GF-D8 (cell line): Measurements from ENCODE around the gene SLC29A3.

ENCODE experiments used
- DNase-seq: peaks from one replicate; lab custom pipeline; 2025; lab: John Stamatoyannopoulos, UW

SLC29A3 gene

DNA sequence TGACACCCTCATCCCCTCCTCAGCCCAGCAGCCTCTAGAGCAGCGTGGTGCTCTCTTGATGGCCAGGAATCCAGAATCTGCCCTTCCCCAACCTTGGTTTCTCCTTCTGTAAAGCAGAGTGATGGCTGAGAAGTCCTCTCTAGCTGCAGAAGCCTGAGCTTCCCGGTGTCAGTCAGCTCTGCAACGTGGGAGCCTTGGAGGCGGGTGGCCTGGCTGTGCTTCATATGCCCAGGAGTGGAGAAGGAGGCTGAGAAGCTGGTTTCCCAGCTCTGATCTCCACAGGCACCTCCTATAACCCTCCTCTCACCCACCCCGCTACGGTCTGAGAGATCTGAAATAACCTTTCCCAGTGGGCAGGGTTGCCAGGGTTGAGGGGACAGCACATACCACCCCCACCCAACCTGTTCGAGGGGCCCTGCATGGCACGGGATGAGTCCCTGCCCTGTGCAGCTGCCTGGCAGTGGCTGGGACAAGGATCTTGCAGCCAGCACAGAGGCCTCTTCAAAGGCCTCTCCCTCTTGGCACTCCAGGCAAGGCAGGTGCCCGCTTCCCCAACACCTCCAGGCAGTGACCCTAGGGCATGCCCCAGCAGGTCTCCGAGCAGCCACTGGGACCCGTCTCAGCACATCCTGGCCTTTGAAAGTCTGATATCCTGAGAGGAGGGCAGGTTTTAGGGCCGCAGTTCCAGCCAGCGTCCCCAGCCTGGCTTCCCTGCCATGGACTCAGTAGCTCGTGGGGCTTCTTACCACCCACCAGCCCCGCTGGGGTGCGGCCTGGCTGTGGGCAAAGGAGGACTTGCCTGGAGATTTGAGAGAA is 18.3 kb upstream of the SLC29A3 start:
- no peak for DNase-seq

DNA sequence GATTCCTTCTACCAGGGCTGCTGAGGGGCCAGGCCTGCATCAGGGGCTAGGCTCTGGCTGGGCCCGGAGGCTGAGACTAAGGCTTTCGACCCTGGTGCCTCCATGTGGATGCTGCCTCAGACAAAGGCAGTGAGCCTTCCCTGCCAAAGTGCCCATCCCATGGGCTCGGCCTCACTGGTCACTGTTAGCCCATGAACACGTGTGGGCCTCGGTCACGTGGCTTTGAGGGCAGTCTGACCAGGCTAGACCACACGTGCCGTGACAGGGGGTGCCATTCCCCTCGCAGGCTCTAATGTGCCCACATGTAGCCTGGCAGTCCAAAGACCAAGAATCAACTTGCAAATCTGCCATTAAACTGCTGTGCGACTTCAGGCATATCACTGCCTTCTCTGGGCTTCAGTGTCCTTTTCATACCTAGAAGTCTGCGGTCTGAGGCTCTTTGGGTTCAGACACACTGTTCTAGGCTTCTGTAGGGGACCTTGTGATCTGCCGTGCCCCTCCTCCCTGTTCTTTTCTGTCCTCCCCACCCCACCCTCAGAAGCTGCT is 17.6 kb upstream of the SLC29A3 start:
- DNase-seq: no peak

- DNase-seq: no peak
These were observed 16.6 kb upstream of the SLC29A3 start for GRCh38 chr10:71302451-71302850.

GRCh38 chr10:71302874-71303568 is 16.0 kb upstream of the SLC29A3 start:
- peak; percentile 24 for DNase-seq

DNA sequence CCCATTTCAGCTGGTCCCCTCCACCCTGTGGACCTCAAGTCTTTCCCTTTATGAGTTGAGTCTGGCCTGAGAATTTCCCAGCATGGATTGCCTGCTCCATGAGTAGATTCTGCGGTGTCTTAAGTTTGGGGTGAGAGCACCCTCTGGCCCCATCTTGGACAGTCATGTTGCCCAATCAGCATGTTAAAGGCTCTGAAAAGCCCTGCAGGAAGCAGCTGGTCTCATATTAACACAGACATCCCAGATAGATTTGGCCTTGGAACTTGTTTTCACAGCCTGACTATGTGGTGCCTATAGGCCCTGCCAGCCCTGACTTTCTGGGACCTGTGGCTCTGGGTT is 15.5 kb upstream of the SLC29A3 start:
- no peak for DNase-seq

GRCh38 chr10:71304914-71305313 is 14.1 kb upstream of the SLC29A3 start:
- DNase-seq: no peak

DNA sequence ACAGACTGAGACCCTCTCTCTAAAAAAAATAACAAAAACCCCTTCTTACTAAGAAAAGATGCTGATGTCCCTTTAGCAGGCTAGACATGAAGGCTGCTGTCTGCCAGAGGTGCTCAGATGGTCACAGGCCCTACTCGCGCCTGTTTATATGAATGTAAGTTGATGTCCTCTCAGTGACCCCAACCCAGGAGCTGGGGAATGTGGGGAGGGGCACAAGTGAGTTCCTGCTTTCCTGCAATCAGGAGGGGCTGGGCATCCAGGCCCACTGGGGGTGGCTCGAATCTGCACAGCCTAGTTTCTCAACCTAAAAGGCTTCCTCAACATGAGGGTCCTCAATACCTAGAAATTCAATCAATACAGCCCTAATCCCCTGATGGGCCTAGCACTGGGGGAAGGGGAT is 12.1 kb upstream of the SLC29A3 start:
- no peak for DNase-seq

DNA sequence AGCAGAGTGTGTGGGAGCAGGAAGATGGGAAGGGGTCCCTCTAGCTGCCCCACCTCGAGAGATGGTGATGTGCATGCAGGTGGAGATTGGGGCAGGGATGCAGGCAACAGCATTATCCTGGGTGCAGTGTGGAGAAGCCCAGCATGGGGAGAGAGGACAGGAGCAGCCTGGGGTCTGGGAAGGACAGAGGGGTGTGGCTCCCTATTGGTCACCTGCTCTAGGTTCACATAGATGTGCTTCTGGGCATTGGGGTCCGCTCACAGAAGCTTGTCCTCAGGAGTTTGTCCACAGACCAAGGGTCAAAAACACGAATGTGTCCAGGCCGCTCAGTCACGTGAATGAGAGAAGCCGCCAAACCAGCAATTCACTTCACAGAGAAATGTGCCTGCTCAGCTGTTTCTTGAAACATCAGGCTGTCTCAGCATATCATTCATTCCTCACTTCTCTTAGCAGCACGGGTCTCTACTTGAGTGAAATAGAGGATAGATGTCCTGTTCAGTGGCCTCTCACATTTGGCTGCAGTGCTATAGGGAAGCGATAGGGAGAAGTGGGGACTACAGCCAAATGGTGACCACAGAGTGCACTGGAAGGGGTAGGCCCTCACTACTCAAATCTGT is 11.5 kb upstream of the SLC29A3 start:
- DNase-seq: no peak

- DNase-seq: no peak
These were observed 10.8 kb upstream of the SLC29A3 start for GRCh38 chr10:71308244-71308643.

GRCh38 chr10:71308985-71309384 is 10.1 kb upstream of the SLC29A3 start:
- no peak for DNase-seq

- DNase-seq: no peak
These were observed 9.1 kb upstream of the SLC29A3 start for GRCh38 chr10:71309919-71310318.

DNA sequence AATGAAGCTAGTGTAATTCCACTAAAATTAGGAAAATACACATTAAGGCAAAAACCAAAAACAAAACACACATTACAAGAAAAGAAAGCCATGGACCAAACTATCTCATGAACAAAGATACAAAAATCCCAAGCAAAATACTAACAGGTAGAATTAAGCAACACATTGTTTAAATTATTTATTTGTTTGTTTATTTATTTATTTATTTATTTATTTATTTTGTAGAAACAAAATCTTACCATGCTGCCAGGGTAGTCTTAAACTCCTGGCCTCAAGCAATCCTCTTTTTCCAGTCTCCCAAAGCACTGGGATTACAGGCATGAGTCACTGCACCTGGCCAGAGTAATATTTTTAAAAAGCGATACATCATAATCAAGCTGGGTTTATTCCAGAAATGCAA is 6.8 kb upstream of the SLC29A3 start:
- DNase-seq: no peak

DNA sequence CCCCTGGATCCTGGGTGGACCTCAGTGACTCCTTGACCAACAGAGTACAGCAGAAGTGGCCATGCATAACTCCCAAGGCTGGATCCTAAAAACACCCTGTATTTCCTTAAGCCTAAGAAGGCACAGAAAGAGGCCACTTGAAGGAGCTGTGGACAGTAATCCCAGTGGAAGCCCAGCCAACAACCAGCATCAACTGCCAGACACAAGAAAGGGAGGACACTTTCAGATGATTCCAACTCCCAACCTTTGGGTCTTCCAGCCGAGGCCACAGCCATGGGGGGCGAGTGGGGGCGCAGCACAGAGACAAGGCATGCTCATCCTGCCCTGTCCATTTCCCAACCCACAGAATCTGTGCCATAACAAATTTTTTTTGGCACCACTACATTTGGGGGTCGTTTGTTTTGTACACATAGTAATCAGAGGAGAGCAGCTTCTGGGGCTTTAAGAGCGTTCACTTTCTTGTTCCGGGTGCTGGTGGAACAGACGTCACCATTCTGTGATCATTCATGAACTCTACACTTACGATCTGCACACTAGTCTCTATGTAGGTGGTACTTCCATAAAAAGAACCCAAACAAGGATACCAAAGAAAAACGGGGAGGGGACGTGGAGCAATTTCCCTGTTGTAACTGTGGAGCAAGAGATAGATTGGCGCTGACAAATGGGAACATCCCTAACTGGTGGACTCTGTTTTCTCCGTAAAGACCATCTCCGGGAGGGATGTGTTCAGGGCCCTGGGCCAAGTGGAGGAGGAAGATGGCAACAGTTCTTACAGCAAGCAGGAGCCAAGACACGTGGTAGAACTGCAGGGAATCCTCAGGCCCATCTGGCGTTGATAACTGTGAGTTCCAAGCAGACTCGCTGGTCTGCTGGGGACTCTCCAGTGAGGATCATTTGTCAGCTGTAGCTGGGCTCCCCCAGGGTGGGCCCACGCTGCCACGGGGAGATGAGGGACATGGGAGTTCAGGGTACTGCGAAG is 6.0 kb upstream of the SLC29A3 start:
- no peak for DNase-seq

- no peak for DNase-seq
These were observed 4.9 kb upstream of the SLC29A3 start for GRCh38 chr10:71314028-71314693.

GRCh38 chr10:71314694-71315225 is 4.3 kb upstream of the SLC29A3 start:
- no peak for DNase-seq

- peak; percentile 27 for DNase-seq
These were observed 2.8 kb upstream of the SLC29A3 start for GRCh38 chr10:71316056-71316785.

GRCh38 chr10:71316786-71317160 is 2.3 kb upstream of the SLC29A3 start:
- DNase-seq: no peak

- DNase-seq: no peak
These were observed 1.3 kb upstream of the SLC29A3 start for GRCh38 chr10:71317739-71318138.

- DNase-seq: no peak
These were observed 837 bp downstream of the SLC29A3 start for GRCh38 chr10:71319800-71320392.

GRCh38 chr10:71320592-71320991 is 1.5 kb downstream of the SLC29A3 start:
- no peak for DNase-seq
